NCI-H345 treated with DMSO at 0.1 percent for 48 hours (cell line): ENCODE results near the gene TAS1R2.
A peak's percentile ranks its signal among the peaks of the same experiment; 100 is the strongest.

ENCODE experiments used
- DNase-seq: peaks from one replicate; lab custom pipeline; 2025; ENCODE audit not compliant: unreplicated experiment; lab: John Stamatoyannopoulos, UW

TAS1R2 gene

GRCh38 chr1:18823438-18823837 lies 36.0 kb downstream of the TAS1R2 start:
- DNase-seq = no peak

GRCh38 chr1:18820791-18821641 lies 38.4 kb downstream of the TAS1R2 start:
- peak; percentile 31 for DNase-seq

DNA sequence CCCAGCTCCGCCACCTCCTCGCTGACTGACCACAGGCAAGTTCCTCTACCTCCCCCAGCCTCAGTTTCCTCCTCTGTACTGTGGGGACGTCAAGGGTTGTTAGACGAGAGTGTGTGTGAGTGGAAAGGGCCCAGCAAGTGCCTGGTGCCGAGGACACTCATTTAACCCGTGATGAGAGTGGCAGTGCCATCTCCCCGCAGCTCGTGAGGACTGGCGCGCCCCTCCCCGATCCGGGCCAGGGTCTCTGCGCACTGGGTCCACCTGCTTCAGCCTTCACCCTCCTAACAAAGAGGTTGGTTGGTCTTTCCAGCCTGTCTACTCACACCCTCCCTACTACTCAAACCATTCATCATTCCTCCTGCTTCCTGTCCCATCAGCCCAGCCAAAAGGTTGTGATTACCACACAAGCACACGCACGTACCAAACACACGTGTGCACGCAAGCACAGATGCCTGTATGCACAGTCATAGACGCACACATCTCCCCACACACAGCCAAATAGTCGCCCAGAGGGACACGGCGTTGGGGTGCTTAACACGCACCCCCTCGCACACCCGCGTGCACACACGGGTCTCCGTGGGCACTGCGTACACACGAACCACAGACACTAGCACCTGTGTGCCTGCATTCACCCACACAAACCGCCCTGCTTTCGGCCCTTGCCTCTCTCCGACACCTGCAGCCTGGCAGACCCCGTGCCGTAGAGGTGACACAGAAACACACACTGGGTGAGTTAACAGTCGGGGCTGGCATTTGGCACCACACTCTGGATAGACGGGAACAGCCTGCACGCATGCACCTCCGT lies 39.3 kb downstream of the TAS1R2 start:
- no peak for DNase-seq

- DNase-seq = no peak
These were observed 40.3 kb downstream of the TAS1R2 start for GRCh38 chr1:18819203-18819602.

GRCh38 chr1:18817795-18818435 lies 41.5 kb downstream of the TAS1R2 start:
- DNase-seq = no peak

DNA sequence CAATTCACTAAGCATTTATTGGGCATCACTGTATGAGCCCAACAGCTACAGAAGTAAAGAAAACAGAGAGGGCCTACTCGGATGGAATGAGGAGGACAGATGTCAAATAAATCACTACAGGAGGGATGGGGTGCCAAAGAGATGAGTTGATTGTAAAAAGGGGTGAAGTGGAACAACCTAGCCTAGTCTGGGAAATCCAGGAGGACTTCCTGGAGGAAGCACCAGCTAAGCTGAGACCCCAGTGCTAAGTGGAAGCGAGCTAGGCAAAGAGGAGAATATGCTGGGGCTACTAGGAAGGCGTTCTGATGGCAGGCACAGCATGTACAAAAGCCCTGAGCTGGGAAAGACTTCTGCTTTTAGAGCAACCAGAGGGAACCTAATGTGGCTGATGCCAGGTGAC lies 42.1 kb downstream of the TAS1R2 start:
- DNase-seq = no peak

GRCh38 chr1:18816808-18817207 lies 42.7 kb downstream of the TAS1R2 start:
- no peak for DNase-seq

DNA sequence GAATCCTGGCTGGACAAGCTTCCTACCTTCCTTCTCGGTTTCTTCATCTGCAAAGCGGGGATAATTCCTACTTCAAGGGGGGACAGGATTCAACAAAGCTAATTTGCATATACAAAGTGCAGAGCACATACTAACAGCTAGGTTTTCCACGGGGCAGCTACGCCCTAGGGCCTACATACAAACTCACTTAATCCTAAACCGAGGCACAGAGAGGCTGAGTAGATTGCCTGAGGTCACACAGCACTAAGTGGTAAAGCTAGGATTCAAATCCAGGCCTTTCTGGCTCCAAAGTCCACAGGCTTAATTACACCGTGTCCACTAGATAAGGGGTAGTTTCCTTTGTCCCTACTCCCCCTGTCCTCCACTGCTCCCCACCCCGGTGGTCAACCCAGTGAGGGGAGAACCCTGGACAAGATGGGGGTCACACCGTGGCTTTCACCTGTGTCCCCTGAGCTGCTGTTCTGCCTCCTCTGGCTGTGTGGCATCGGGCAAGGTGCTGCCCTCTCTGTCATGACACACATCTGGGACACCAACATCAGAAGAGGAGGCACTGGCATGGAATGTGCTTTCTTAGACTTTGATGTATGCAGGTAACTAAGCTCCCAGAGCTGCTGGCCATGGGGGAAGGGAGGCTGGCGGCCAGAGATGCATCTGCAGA lies 44.5 kb downstream of the TAS1R2 start:
- no peak for DNase-seq

GRCh38 chr1:18814425-18814824 lies 45.0 kb downstream of the TAS1R2 start:
- no peak for DNase-seq

DNA sequence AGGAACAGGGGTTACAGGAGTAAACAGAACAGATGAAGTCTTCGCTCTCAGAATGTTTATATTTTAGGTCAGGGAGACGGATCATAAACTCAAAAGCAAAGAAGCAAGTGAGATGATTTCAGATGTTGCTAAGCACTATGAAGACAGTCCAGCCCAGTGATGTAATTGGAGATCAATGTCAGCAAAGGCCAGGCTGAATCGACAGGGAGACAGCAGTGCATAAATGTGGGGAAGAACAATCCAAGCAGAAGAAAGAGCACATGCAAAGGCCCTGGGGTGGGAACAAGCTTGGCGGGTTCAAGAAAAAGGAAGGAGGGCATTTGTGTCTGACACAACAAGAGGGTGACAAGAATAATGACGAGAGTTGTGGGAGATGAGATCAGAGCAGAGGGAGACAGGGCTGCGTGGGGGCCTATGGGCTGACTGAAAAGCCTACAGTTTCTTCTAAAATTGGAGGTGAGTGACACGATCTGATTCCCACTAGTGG lies 47.0 kb downstream of the TAS1R2 start:
- DNase-seq = no peak

- no peak for DNase-seq
These were observed 47.6 kb downstream of the TAS1R2 start for GRCh38 chr1:18811733-18812452.

DNA sequence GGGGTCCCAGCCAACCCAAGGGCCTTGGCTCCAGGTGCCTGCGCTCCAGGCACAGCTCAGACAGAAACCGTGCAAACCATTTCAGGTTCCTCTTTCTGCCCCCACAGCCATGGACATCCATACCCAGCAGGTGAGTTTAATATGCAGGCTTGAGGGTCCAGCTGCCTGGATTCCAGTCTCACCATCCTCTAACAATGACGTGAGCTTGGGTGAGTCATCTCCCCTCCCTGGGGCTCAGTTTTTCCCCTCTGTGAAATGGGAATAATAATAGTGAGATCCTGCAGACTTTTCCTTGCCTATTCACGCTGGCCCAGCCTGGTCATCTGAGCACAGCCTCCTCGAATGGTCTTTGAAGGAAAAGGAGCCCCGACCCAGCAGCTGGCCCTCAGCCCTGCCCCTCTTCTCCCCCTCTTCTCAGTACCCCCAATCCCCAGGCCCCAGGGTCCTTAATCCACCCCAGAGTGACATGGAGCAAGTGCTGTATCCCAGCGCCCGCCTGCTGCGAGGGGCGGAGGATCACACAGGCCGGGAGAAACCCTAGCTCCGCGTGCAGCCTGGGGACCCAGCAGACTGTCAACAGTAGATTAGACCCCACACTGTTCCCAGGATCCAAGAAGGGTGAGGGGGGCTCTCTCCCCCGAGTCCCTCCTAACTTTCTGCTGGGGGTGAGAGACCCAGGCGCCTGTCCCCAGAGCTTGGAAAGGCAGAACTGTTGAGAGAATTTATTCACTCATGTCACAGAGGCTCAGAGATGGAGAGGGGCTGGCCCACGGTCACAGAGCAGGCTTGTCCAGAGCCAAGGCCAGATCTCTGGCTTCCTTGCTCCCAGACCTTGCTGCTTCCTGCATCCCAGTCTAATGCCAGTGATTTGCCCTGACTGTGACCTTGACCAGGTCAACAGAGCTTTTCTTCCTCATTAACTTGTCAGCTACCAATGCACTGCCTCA lies 49.2 kb downstream of the TAS1R2 start:
- DNase-seq = no peak

- DNase-seq = no peak
These were observed 50.9 kb downstream of the TAS1R2 start for GRCh38 chr1:18808550-18808949.

- no peak for DNase-seq
These were observed 52.0 kb downstream of the TAS1R2 start for GRCh38 chr1:18807334-18808063.

DNA sequence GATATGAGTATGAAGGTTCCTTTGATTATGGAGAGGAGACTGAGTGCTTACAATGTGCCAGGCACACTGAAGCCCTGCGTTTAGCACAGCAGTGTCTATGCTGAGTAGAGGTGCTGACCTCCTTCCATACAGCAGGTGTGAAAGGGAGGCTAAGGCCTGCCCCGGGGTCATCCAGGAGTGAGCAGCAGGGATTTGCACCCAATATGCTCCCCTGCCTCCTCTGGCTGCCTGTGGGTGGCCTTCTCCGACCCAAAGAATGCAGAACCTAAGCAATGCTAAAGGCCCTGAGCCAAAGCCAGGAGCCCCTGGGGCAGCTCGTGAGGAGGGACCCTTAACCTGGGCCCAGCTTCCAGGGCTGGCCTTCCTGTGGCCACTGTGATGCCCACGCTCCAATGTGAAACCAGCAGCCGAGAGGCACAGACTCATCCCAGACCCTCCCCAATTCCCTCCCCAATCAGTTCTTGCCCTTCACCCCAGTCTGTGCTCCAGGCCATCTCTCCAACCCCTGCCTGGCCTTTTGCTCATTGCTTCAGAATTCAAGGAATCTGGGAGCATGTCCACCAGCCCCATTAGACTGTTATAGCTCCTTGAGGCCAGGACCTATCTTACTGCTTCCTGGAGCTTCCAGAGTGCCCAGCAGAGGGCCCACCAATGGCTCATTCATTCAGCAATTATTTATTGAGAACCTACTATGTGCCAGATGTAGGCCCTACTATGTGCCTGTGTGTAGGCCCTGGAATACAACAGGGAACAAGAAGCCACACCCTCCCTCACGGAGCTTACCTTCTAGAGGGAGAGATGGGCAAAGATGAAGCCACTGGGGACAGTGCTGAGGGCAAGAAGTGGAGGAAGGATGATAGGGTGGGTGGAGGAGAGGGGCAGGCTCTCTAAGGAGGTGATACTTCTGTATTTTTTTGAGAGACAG lies 53.3 kb downstream of the TAS1R2 start:
- no peak for DNase-seq

DNA sequence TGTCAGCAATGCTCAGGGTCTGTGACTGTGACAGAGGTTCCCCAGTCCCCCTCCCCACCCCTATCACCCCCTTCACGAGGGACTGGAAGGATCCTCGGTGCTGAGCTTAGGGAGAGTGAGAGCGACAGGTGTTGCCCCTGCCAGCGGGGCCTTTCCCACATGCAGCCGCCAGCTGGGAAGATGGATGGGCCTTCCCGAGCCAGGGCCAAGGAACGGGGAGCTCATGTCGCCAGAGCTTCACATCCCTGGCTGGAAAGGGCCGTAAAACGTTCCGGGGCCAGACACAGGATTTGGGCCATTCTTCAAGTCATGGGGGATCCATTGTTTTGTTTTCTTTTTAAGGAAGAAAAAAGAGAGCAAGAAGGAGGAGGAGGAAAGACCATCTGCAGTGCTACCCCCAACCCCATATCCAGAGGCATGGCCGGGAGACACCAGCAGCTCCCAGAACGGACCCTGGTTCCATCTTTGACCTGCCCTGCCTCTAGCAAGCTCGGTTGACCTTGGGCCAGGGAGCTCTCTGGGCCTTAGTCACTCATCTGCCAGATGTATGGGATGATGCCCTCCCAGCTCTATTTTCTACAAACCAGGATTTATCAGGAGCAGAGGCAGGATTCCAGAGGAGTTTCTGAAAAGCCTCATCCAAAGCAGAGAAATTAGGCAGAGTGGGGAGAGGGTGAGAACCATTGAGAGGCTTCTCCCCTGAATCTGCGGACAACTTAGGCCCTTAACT lies 54.1 kb downstream of the TAS1R2 start:
- no peak for DNase-seq

GRCh38 chr1:18803851-18804250 lies 55.6 kb downstream of the TAS1R2 start:
- no peak for DNase-seq
